Caco-2 (cell line): ENCODE data around the gene FYTTD1. TPM values are rescaled to one million over a fixed set of nuclear protein-coding genes. Genes with fewer than 3 reads are reported as not detected.

ENCODE experiments used
- BruUV-seq: library from RNA; stranded (reverse); fragments of 400-500 nt; replicated peaks from 2 replicates; lab custom pipeline; 2021; lab: Mats Ljungman, UMichigan
- CTCF ChIA-PET: fragments of 300-600 bp; sonication (Branson Sonifier 250); formaldehyde crosslinking; loops from one replicate; lab custom pipeline; 2022; ENCODE audit warnings: antibody characterized with exemption; lab: Charles Lee
- POLR2A ChIA-PET: fragments of 300-600 bp; sonication (Branson Sonifier 250); formaldehyde crosslinking; loops from one replicate; lab custom pipeline; 2022; ENCODE audit warnings: antibody characterized with exemption; lab: Charles Lee
- DNase-seq, 2 experiments: peaks; one replicate each; pipeline versions ENCODE4 v3.0.0 to v3.0.0-alpha.2; 2020 to 2022
- H3K27me3 ChIP-seq: replicated peaks from 2 replicates; pipeline ENCODE4 v1.6.0; 2011; ENCODE audit warnings: low read length; ENCODE audit not compliant: control insufficient read depth, insufficient read depth
- H3K36me3 ChIP-seq: 2 replicates; pipeline ENCODE4 v1.5.1; 2011; ENCODE audit warnings: low read length; ENCODE audit not compliant: control insufficient read depth, insufficient read depth
- H3K4me1 ChIP-seq: fragments of 250-450 bp; sonication (Bioruptor Pico); 2 replicates; pipeline ENCODE4 v1.5.1; 2020; ENCODE audit warnings: mild to moderate bottlenecking
- H3K4me3 ChIP-seq: 2 replicates; pipeline ENCODE4 v1.5.1; 2011; ENCODE audit warnings: low read depth, mild to moderate bottlenecking, control low read depth, low read length
- H3K9me3 ChIP-seq: fragments of 250-450 bp; sonication (Bioruptor Pico); 2 replicates; pipeline ENCODE4 v1.5.1; 2020; ENCODE audit warnings: mild to moderate bottlenecking, moderate library complexity
- H3K27ac Mint-ChIP-seq: one replicate; pipeline ENCODE4 v1.8.0; 2022; ENCODE audit warnings: mixed read lengths; ENCODE audit not compliant: unreplicated experiment
- H3K27me3 Mint-ChIP-seq: one replicate; pipeline ENCODE4 v1.8.0; 2022; ENCODE audit warnings: mixed read lengths; ENCODE audit not compliant: insufficient read depth, unreplicated experiment
- H3K36me3 Mint-ChIP-seq: one replicate; pipeline ENCODE4 v1.8.0; 2022; ENCODE audit warnings: mild to moderate bottlenecking, mixed read lengths; ENCODE audit not compliant: insufficient read depth, unreplicated experiment
- H3K4me1 Mint-ChIP-seq: one replicate; pipeline ENCODE4 v1.8.0; 2022; ENCODE audit warnings: low read depth, mixed read lengths; ENCODE audit not compliant: unreplicated experiment
- H3K4me3 Mint-ChIP-seq: one replicate; pipeline ENCODE4 v1.8.0; 2022; ENCODE audit warnings: mild to moderate bottlenecking, moderate library complexity, mixed read lengths; ENCODE audit not compliant: unreplicated experiment
- H3K9me3 Mint-ChIP-seq: one replicate; pipeline ENCODE4 v1.8.0; 2022; ENCODE audit warnings: mixed read lengths; ENCODE audit not compliant: unreplicated experiment
- intact Hi-C: fragments of 100-400 bp; cut with micrococcal nuclease; formaldehyde crosslinking; loops from one replicate; pipeline ENCODE4 v1.10.0; 2022; ENCODE audit not compliant: unreplicated experiment
- total RNA-seq: library from RNA; stranded (reverse); gene quantifications from 2 replicates; pipeline ENCODE4 v1.2.3, GENCODE V29; 2022
- TF ChIP-seq, protein P1 (sequence below), 2 experiments: fragments of 200-600 bp in 1 of 2; IDR thresholded peaks; 1 replicate in 1 of 2; 2 replicates in 1 of 2; pipeline versions ENCODE4 v1.5.1 to v1.8.0; 2011 to 2022; ENCODE audit warnings: antibody characterized with exemption in 1 of 2, control low read depth in 1 of 2, inconsistent platforms in 1 of 2, low read depth in 1 of 2, low read length in 1 of 2, mild to moderate bottlenecking in 1 of 2, moderate library complexity in 1 of 2; ENCODE audit not compliant: insufficient read depth in 1 of 2, severe bottlenecking in 1 of 2, unreplicated experiment in 1 of 2

The FYTTD1 gene
- total RNA-seq, 1 experiment from 2014 or later = 41.6 TPM

DNA sequence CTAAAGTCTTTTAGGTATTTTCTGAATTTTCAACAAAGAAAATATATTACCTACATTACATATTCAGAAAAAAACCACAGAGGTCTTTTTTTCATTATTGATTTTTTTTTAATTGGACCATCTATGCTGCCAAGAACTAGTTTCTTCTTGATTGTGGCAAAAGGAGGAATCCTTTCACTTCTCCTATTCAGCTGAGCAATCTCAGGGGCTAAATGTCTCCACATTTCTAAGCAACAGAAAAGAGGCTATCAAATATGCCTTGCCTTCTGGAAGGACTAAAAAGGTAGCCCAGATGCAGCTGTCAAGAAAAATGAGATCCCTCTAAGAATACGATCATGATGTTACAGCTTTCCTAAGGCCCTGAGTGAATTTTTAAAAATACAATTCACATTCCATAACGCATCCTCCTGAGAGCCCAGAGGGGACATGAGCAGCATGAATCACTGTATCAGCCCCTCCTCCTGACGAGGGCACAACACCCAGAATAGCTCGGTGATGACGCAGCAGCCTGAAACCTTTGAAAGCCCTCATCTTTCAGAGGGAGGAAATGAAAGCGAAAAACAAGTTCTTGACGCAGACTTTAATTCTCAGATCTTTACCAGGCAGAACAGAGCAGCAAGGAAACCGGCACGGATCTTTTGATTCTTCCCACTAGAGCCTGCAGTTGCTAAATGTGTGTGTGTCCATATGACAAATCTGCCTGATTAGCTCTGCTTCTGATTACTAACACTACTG is 37.5 kb upstream of the FYTTD1 start:
- Mint-ChIP-seq H3K4me3 (peak overlapping the region; percentile 69), H3K36me3 (no peaks in the 10 kb centered on the region), H3K9me3 (no peaks in the 10 kb centered on the region), H3K4me1 (peaks cover 15% of the 10 kb centered on the region), H3K27me3 (no peaks in the 10 kb centered on the region), H3K27ac (peak overlapping the region; percentile 85)
- intact Hi-C loops = loop anchor here (1.0 kb wide), 1 partner anchor 25 kb away; no protein-coding TSS in a partner anchor
- peaks cover 7% of the 10 kb centered on the region; the same call in 1 of the 2 replicates for H3K4me1 ChIP-seq
- TSS peak; percentile 44 for BruUV-seq
- POLR2A ChIA-PET = interaction anchor here (0.6 kb wide), 1 partner anchor 9 kb away, joined by 3 read pairs; no protein-coding TSS in a partner anchor
- H3K36me3 ChIP-seq = no peaks in the 10 kb centered on the region
- H3K27me3 ChIP-seq = no peaks in the 10 kb centered on the region
- DNase-seq = peak; percentile 77 to 84
- H3K4me3 ChIP-seq = peak overlapping the region; percentile 2; the same call in 1 of the 2 replicates
- CTCF ChIA-PET = interaction anchor here (0.5 to 1.0 kb wide), 2 partner anchors 24 to 38 kb away, joined by 3 to 4 read pairs; no protein-coding TSS in a partner anchor
- TF ChIP-seq, protein P1, sequence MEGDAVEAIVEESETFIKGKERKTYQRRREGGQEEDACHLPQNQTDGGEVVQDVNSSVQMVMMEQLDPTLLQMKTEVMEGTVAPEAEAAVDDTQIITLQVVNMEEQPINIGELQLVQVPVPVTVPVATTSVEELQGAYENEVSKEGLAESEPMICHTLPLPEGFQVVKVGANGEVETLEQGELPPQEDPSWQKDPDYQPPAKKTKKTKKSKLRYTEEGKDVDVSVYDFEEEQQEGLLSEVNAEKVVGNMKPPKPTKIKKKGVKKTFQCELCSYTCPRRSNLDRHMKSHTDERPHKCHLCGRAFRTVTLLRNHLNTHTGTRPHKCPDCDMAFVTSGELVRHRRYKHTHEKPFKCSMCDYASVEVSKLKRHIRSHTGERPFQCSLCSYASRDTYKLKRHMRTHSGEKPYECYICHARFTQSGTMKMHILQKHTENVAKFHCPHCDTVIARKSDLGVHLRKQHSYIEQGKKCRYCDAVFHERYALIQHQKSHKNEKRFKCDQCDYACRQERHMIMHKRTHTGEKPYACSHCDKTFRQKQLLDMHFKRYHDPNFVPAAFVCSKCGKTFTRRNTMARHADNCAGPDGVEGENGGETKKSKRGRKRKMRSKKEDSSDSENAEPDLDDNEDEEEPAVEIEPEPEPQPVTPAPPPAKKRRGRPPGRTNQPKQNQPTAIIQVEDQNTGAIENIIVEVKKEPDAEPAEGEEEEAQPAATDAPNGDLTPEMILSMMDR (IDR thresholded peaks at IDR 0.05; ENCODE audit: insufficient read depth in 1 of 2, low read depth in 1 of 2, low read length in 1 of 2, severe bottlenecking in 1 of 2, unreplicated experiment in 1 of 2) = no peak
- no peaks in the 10 kb centered on the region for H3K9me3 ChIP-seq

DNA sequence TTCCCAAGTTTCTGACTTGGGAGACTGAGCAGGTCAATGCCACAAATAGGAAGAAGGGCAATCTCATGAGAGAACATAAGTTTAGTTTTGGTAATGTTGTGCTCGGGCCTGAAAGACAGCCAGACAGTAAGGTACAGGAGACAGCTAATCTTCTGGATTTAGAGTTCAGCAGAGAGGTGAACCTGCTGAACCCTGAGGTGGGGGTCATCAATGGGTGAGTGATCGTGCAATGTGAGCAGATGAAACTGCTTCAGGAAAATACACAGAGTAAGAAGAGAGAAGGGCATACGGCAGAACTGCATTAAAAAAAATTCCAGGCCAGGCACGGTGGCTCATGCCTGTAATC is 36.2 kb upstream of the FYTTD1 start:
- no peaks in the 10 kb centered on the region for H3K27me3 ChIP-seq
- H3K36me3 ChIP-seq = no peaks in the 10 kb centered on the region
- BruUV-seq = no TSS peak
- H3K27ac Mint-ChIP-seq = peak overlapping the region; percentile 85
- H3K4me3 ChIP-seq = no peak overlapping the region
- no peaks in the 10 kb centered on the region for H3K36me3 Mint-ChIP-seq
- H3K4me3 Mint-ChIP-seq = no peak overlapping the region
- H3K4me1 ChIP-seq = peaks cover 13% of the 10 kb centered on the region; the same call in 1 of the 2 replicates
- POLR2A ChIA-PET = no interaction called here
- peaks cover 15% of the 10 kb centered on the region for H3K4me1 Mint-ChIP-seq
- intact Hi-C loops = no loop called here
- H3K27me3 Mint-ChIP-seq = no peaks in the 10 kb centered on the region
- TF ChIP-seq, protein P1 (IDR thresholded peaks at IDR 0.05; ENCODE audit: insufficient read depth in 1 of 2, low read depth in 1 of 2, low read length in 1 of 2, severe bottlenecking in 1 of 2, unreplicated experiment in 1 of 2) = no peak
- DNase-seq = no peak
- CTCF ChIA-PET = no interaction called here
- H3K9me3 Mint-ChIP-seq = no peaks in the 10 kb centered on the region
- H3K9me3 ChIP-seq = no peaks in the 10 kb centered on the region

DNA sequence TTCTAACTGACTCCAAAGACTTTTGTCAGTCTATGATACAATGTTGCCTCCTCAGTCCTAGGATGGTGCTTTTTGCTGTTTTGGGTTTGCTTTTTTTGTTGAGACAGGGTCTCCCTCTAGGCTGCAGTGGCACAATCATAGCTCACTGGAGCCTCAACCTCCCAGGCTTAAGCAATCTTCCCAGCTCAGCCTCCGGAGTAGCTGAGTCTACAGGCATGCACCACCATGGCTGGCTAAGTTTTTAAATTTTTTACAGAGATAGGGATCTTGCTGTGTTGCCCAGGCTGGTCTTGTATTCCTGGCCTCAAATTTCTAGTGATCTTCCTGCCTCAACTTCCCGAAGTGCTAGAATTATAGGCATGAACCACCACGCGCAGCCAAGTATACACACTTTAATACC is 35.4 kb upstream of the FYTTD1 start:
- TF ChIP-seq, protein P1 (IDR thresholded peaks at IDR 0.05; ENCODE audit: insufficient read depth in 1 of 2, low read depth in 1 of 2, low read length in 1 of 2, severe bottlenecking in 1 of 2, unreplicated experiment in 1 of 2) = no peak
- Histone ChIP-seq H3K27me3 (no peaks in the 10 kb centered on the region), H3K4me1 (peaks cover 20% of the 10 kb centered on the region; the same call in 1 of the 2 replicates), H3K4me3 (no peak overlapping the region), H3K9me3 (no peaks in the 10 kb centered on the region), H3K36me3 (no peaks in the 10 kb centered on the region)
- no peak overlapping the region for H3K4me3 Mint-ChIP-seq
- H3K4me1 Mint-ChIP-seq = peaks cover 15% of the 10 kb centered on the region
- no peaks in the 10 kb centered on the region for H3K9me3 Mint-ChIP-seq
- no TSS peak for BruUV-seq
- H3K27ac Mint-ChIP-seq = no peak overlapping the region
- POLR2A ChIA-PET = no interaction called here
- DNase-seq = no peak
- intact Hi-C loops = no loop called here
- CTCF ChIA-PET = no interaction called here
- H3K36me3 Mint-ChIP-seq = peaks cover 7% of the 10 kb centered on the region
- no peaks in the 10 kb centered on the region for H3K27me3 Mint-ChIP-seq
